A549 (cell line): ENCODE results near the gene SLC24A3.

Source experiments
- CTCF ChIP-seq: fragments of >200 bp; sonication (Bioruptor Twin); formaldehyde crosslinking; IDR thresholded peaks from 3 replicates; pipeline ENCODE4 v1.5.1; 2016
- HOXB13 ChIP-seq: fragments of 250-450 bp; sonication (Bioruptor Pico); IDR thresholded peaks from 2 replicates; pipeline ENCODE4 v1.5.0; 2020; ENCODE audit warnings: low read depth, mild to moderate bottlenecking, moderate library complexity

DNA sequence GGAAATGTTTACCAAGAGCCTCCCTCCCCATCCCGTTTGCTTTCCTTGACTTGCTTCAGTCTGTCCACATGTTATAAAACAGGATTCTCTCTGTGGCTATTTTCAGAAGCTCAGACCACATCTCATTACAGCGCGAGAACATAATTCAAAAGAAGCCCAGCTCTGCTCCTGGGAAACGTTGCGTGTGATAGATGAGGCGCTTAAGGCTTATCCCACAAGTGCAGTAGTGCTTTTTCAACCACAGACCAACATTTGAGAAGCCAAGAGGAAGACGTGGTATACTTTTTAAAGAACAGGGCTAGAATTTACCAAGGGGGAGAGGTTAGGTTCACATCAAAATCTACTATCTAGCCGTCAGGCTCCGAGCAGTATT lies 239.5 kb downstream of the SLC24A3 start:
- TF ChIP-seq HOXB13 (no peak), CTCF (no peak)
